H1 (cell line): Measurements from ENCODE around the gene TCEANC2. TPM values are rescaled to one million over a fixed set of nuclear protein-coding genes. Genes with fewer than 3 reads are reported as not detected.

ENCODE experiments used
- CTBP2 ChIP-seq: IDR thresholded peaks from 2 replicates; pipeline ENCODE4 v1.7.0; 2011; ENCODE audit warnings: borderline replicate concordance, mild to moderate bottlenecking, moderate library complexity, mixed read lengths, low read length; ENCODE audit not compliant: insufficient read depth, insufficient read length
- NANOG ChIP-seq: IDR thresholded peaks from 2 replicates; pipeline ENCODE4 v1.6.1; 2011; ENCODE audit warnings: low read length, low read depth, mild to moderate bottlenecking, inconsistent platforms; ENCODE audit not compliant: insufficient read depth, poor library complexity, severe bottlenecking
- SP4 ChIP-seq: IDR thresholded peaks from 2 replicates; pipeline ENCODE4 v1.6.1; 2012; ENCODE audit warnings: low read length, inconsistent platforms
- polyA plus RNA-seq, 7 experiments: library from polyadenylated mRNA; depleted of rRNA in 3 of 7; stranded (reverse) in 5 of 7; unstranded in 2 of 7; fragments of >200 nt in 5 of 7; fragments of 200-250 nt in 2 of 7; gene quantifications; 1 replicate in 5 of 7; 2 replicates in 1 of 7; 4 replicates in 1 of 7; pipeline versions ENCODE4 v1.2.1 to v1.2.3, GENCODE V29; 2011 to 2013; ENCODE audit warnings: missing spikeins in 2 of 7, mixed read lengths in 2 of 7
- total RNA-seq: library from RNA; stranded (reverse); fragmentation: NEBNext Ultra II Directional; extraction: Animal tissue kit (Norgen Biotek cat#: 25700); gene quantifications from 2 replicates; pipeline ENCODE4 v1.2.1, GENCODE V29; 2021

Gene TCEANC2
- total and polyA plus RNA-seq, 2 of the 8 experiments (the other 6 are each of a cell fraction or from before 2014, with no cell fraction given): 4.2 to 8.2 TPM

DNA sequence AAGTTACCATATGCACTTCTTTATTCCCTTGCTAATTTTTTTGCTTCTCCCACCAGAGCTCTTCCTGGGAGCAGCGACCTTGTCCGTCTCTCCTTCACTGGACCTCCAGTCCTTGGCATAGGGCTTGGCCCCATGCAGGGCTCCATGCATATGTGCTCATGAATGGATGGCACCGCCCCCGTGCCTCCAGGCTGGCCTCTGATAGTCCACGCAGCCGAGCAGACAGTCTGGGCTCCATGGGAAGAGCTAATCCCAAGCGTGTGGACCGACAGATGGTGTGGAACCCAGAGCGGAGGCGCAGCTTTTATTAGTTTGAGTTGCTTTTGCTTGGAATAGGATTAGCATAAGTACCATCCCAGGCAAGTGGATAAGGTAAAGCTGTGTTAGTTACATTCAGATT, 57.6 kb downstream of the TCEANC2 start (continued):
- no peak for TF ChIP-seq CTBP2
- TF ChIP-seq SP4: no peak
- TF ChIP-seq NANOG: no peak
